IMR-90 (cell line): ENCODE measurements around the gene HCRTR1. TPM values are rescaled to one million over a fixed set of nuclear protein-coding genes. Genes with fewer than 3 reads are reported as not detected.

Experiments used
- ATAC-seq: fragments of 200-7000 bp; cut with Tn5 transposase; 2 replicates; pipeline ENCODE4 v1.9.1; 2020; ENCODE audit warnings: low read depth, mild to moderate bottlenecking, moderate library complexity
- BruUV-seq: library from RNA; stranded (reverse); fragments of 400-500 nt; replicated peaks from 2 replicates; lab custom pipeline; 2021; lab: Mats Ljungman, UMichigan
- CTCF ChIA-PET: fragments of 300-600 bp; formaldehyde crosslinking; extraction: SDS; loops from one replicate; lab custom pipeline; 2021; ENCODE audit warnings: antibody characterized with exemption; lab: Yijun Ruan, JAX
- POLR2A ChIA-PET: fragments of 300-600 bp; sonication (Branson Sonifier 250); formaldehyde crosslinking; loops from one replicate; lab custom pipeline; 2022; ENCODE audit warnings: antibody characterized with exemption; ENCODE audit not compliant: unreplicated experiment; lab: Charles Lee
- DNase-seq: peaks from one replicate; pipeline ENCODE4 v3.0.0; 2013
- H2AFZ ChIP-seq: replicated peaks from 2 replicates; pipeline ENCODE3; 2013; ENCODE audit warnings: low read length, mild to moderate bottlenecking; ENCODE audit not compliant: poor library complexity
- H2AK5ac ChIP-seq: 2 replicates; pipeline ENCODE4 v1.6.1; 2013; ENCODE audit warnings: low read depth, low read length, inconsistent platforms
- H2AK9ac ChIP-seq: replicated peaks from 2 replicates; pipeline ENCODE3; 2013; ENCODE audit warnings: mild to moderate bottlenecking, low read depth, low read length, moderate library complexity; ENCODE audit not compliant: poor library complexity
- H2BK120ac ChIP-seq: 2 replicates; pipeline ENCODE4 v1.6.1; 2013; ENCODE audit warnings: low read depth, low read length, inconsistent platforms
- H2BK15ac ChIP-seq: 3 replicates; pipeline ENCODE4 v1.6.1; 2013; ENCODE audit warnings: low read depth, low read length, inconsistent platforms
- H2BK20ac ChIP-seq: 2 replicates; pipeline ENCODE4 v1.6.1; 2013; ENCODE audit warnings: low read depth, mild to moderate bottlenecking, inconsistent platforms, low read length, moderate library complexity
- H2BK5ac ChIP-seq: 2 replicates; pipeline ENCODE4 v1.6.1; 2013; ENCODE audit warnings: mild to moderate bottlenecking, low read depth, low read length, inconsistent platforms; ENCODE audit not compliant: poor library complexity, severe bottlenecking
- H3K14ac ChIP-seq: replicated peaks from 2 replicates; pipeline ENCODE4 v1.6.1; 2013; ENCODE audit warnings: low read depth, low read length, inconsistent platforms
- H3K18ac ChIP-seq: 2 replicates; pipeline ENCODE4 v1.6.1; 2013; ENCODE audit warnings: low read depth, low read length, control low read depth
- H3K23ac ChIP-seq: 2 replicates; pipeline ENCODE4 v1.6.1; 2013; ENCODE audit warnings: low read depth, low read length, inconsistent platforms
- H3K27ac ChIP-seq: 2 replicates; pipeline ENCODE4 v1.5.1; 2013; ENCODE audit warnings: mild to moderate bottlenecking, control low read depth, low read length; ENCODE audit not compliant: insufficient read depth
- H3K27me3 ChIP-seq: 2 replicates; pipeline ENCODE4 v1.6.1; 2013; ENCODE audit warnings: low read length; ENCODE audit not compliant: control insufficient read depth, insufficient read depth
- H3K36me3 ChIP-seq: 2 replicates; pipeline ENCODE4 v1.6.1; 2013; ENCODE audit warnings: low read length, mixed read lengths; ENCODE audit not compliant: control insufficient read depth, insufficient read depth
- H3K4ac ChIP-seq: 2 replicates; pipeline ENCODE4 v1.6.1; 2013; ENCODE audit warnings: low read depth, low read length, inconsistent platforms
- H3K4me1 ChIP-seq: 2 replicates; pipeline ENCODE4 v1.6.1; 2013; ENCODE audit warnings: low read length, mixed read lengths; ENCODE audit not compliant: control insufficient read depth, insufficient read depth
- H3K4me2 ChIP-seq: 2 replicates; pipeline ENCODE4 v1.6.1; 2013; ENCODE audit warnings: low read depth, mild to moderate bottlenecking, control low read depth, low read length, moderate library complexity
- H3K4me3 ChIP-seq: 2 replicates; pipeline ENCODE4 v1.5.1; 2013; ENCODE audit warnings: low read depth, mild to moderate bottlenecking, control low read depth, low read length, moderate library complexity; ENCODE audit not compliant: insufficient read depth
- H3K56ac ChIP-seq: 2 replicates; pipeline ENCODE4 v1.6.1; 2013; ENCODE audit warnings: low read length, inconsistent platforms; ENCODE audit not compliant: insufficient read depth; ENCODE audit errors: extremely low read depth
- H3K79me1 ChIP-seq, 2 experiments: 2 replicates each; pipeline ENCODE4 v1.6.1; 2013; ENCODE audit warnings: low read length in 2 of 2, inconsistent platforms in 1 of 2, low read depth in 1 of 2
- H3K9ac ChIP-seq: 2 replicates; pipeline ENCODE4 v1.6.1; 2013; ENCODE audit warnings: low read depth, low read length, control low read depth
- H3K9me1 ChIP-seq: 2 replicates; pipeline ENCODE4 v1.6.1; 2013; ENCODE audit warnings: low read length, inconsistent platforms; ENCODE audit not compliant: insufficient read depth
- H3K9me3 ChIP-seq: 2 replicates; pipeline ENCODE4 v1.6.1; 2013; ENCODE audit warnings: low read length; ENCODE audit not compliant: control insufficient read depth, insufficient read depth
- H4K20me1 ChIP-seq: 2 replicates; pipeline ENCODE4 v1.6.1; 2013; ENCODE audit warnings: low read length, inconsistent platforms; ENCODE audit not compliant: insufficient read depth
- H4K5ac ChIP-seq: 2 replicates; pipeline ENCODE4 v1.6.1; 2013; ENCODE audit warnings: mild to moderate bottlenecking, low read depth, low read length, control low read depth
- H4K8ac ChIP-seq, 2 experiments: 2 replicates each; pipeline ENCODE4 v1.6.1; 2013; ENCODE audit warnings: low read depth in 2 of 2, low read length in 2 of 2, control low read depth in 1 of 2, inconsistent platforms in 1 of 2
- H4K91ac ChIP-seq: 2 replicates; pipeline ENCODE4 v1.6.1; 2013; ENCODE audit warnings: low read depth, low read length, inconsistent platforms; ENCODE audit not compliant: insufficient read depth
- BHLHE40 ChIP-seq: fragments of 150-350 bp; IDR thresholded peaks from 2 replicates; pipeline ENCODE4 v1.6.1; 2016; ENCODE audit warnings: mild to moderate bottlenecking, low read depth, low read length
- CEBPB ChIP-seq: IDR thresholded peaks from 2 replicates; pipeline ENCODE4 v1.6.1; 2012; ENCODE audit warnings: low read depth, low read length, improper control_type of control experiment
- CHD1 ChIP-seq: IDR thresholded peaks from 2 replicates; pipeline ENCODE4 v1.6.1; 2012; ENCODE audit warnings: low read depth, low read length, improper control_type of control experiment
- MAZ ChIP-seq: IDR thresholded peaks from 2 replicates; pipeline ENCODE4 v1.6.1; 2012; ENCODE audit warnings: low read depth, mild to moderate bottlenecking, low read length, improper control_type of control experiment, moderate library complexity, borderline replicate concordance
- NFE2L2 ChIP-seq: fragments of 150-350 bp; IDR thresholded peaks from 2 replicates; pipeline ENCODE4 v1.6.1; 2016; ENCODE audit warnings: low read depth, mild to moderate bottlenecking, low read length
- POLR2A ChIP-seq: IDR thresholded peaks from 2 replicates; pipeline ENCODE4 v1.6.1; 2012; ENCODE audit warnings: mild to moderate bottlenecking, low read depth, low read length
- RAD21 ChIP-seq: IDR thresholded peaks from 2 replicates; pipeline ENCODE4 v1.6.1; 2012; ENCODE audit warnings: low read length, improper control_type of control experiment
- RCOR1 ChIP-seq: IDR thresholded peaks from 2 replicates; pipeline ENCODE4 v1.6.1; 2012; ENCODE audit warnings: mild to moderate bottlenecking, low read length, improper control_type of control experiment; ENCODE audit not compliant: insufficient replicate concordance
- RFX5 ChIP-seq: IDR thresholded peaks from 2 replicates; pipeline ENCODE4 v1.8.0; 2012; ENCODE audit warnings: low read depth, mild to moderate bottlenecking, low read length, moderate library complexity
- SMC3 ChIP-seq: fragments of 150-350 bp; IDR thresholded peaks from 2 replicates; pipeline ENCODE4 v1.6.1; 2016; ENCODE audit warnings: low read depth, mild to moderate bottlenecking, antibody characterized with exemption, low read length, moderate library complexity
- WGBS, 2 experiments: methylation state at CpG; one replicate each; pipeline versions ENCODE4 v1.1.5 to v1.1.7; 2013; ENCODE audit warnings: missing lambda C conversion rate in 2 of 2; ENCODE audit not compliant: insufficient read length in 1 of 2; ENCODE audit errors: extremely low coverage in 2 of 2; 5-methylcytosine and 5-hydroxymethylcytosine counted together
- dilution Hi-C: fragments of 300-500 bp; cut with HindIII; formaldehyde crosslinking; loops from one replicate; pipeline ENCODE4 v1.14.3; 2018; ENCODE audit warnings: low sequenced_read_pairs; ENCODE audit not compliant: unreplicated experiment
- in situ Hi-C: fragments of 300-500 bp; cut with MboI; formaldehyde crosslinking; loops from 3 replicates; pipeline ENCODE4 v1.14.3; 2019; ENCODE audit warnings: low sequenced_read_pairs, inconsistent platforms, mixed read lengths
- intact Hi-C: fragments of 100-400 bp; cut with micrococcal nuclease; formaldehyde crosslinking; loops from 2 replicates; pipeline ENCODE4 v1.10.0; 2022
- polyA plus RNA-seq, 3 experiments: library from polyadenylated mRNA; depleted of rRNA; stranded (reverse); fragments of >200 nt; gene quantifications; 2 replicates each; pipeline ENCODE4 v1.2.3, GENCODE V29; 2012; ENCODE audit warnings: low replicate concordance in 1 of 3
- total RNA-seq: library from RNA; depleted of rRNA; stranded (reverse); fragments of >200 nt; gene quantifications from 2 replicates; pipeline ENCODE4 v1.2.3, GENCODE V29; 2012
- TF ChIP-seq, protein P1 (sequence below): conservative IDR thresholded peaks from 2 replicates; pipeline ENCODE4 v1.5.1; 2012; ENCODE audit warnings: mild to moderate bottlenecking, low read depth, low read length, improper control_type of control experiment

The HCRTR1 gene
- total and polyA plus RNA-seq, 2 of the 4 experiments (the other 2 are of a cell fraction): not detected

DNA sequence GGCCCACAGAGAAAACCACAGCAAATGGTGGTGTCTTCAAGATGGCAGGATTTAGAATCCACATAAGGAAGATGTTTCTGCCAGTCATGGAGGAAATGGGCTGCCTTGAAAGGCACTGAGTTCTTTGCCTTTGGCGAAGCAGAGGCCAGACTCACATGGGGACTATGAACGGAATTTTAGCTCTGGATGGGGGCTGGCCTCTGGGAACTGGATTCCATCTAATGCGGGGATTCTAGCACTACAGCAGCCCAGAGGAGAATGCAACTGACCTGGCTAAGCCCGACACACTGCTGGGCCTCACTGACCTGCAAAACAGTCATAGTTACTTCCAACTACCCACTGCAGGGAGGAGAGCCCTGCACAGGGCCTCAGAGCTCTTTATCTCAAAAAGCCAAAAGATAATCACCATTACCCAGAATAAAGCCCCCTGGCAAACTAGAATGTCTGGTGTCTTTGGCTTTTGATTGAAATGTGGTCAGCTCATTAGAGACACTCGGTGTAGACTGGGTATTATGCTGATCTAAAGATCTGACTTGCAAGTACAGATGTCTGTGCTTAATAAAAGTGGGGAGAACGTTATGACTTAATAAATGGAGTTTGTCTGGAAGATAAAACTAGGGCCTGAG is 11.6 kb downstream of the HCRTR1 start:
- H3K36me3 ChIP-seq: peaks cover 38% of the 10 kb centered on the region
- POLR2A ChIA-PET: no interaction called here
- no peak overlapping the region for H2AK5ac ChIP-seq
- no peak overlapping the region for H2BK120ac ChIP-seq
- no peak overlapping the region for H3K14ac ChIP-seq
- no peak overlapping the region for H2BK20ac ChIP-seq
- no peak overlapping the region for H2AK9ac ChIP-seq
- H4K20me1 ChIP-seq: peaks cover 14% of the 10 kb centered on the region; the same call in 1 of the 2 replicates
- DNase-seq: no peak
- dilution Hi-C loops (no loop called here), in situ Hi-C loops (no loop called here), intact Hi-C loops (no loop called here)
- H2BK5ac ChIP-seq: no peak overlapping the region
- H3K79me1 ChIP-seq: peaks cover 9 to 15% of the 10 kb centered on the region in 2 experiments; a peak in 3 of 4 replicates
- WGBS, 2 experiments: 100% methylated on average over 1 of the region's 6 CpGs; no CpG with 5 or more reads in 1 of the 2 experiments
- no peak overlapping the region for H2AFZ ChIP-seq
- no peak overlapping the region for H3K18ac ChIP-seq
- no peak overlapping the region for H4K91ac ChIP-seq
- no peak overlapping the region for H3K9ac ChIP-seq
- ATAC-seq: no peak
- no peak overlapping the region for H4K8ac ChIP-seq
- no peak overlapping the region for H3K56ac ChIP-seq
- H2BK15ac ChIP-seq: no peak overlapping the region
- H3K4me1 ChIP-seq: peaks cover 8% of the 10 kb centered on the region
- CTCF ChIA-PET: interaction anchor here (0.8 kb wide), 1 partner anchor 14 kb away, joined by 3 read pairs; no protein-coding TSS in a partner anchor
- H4K5ac ChIP-seq: no peak overlapping the region
- H3K4me2 ChIP-seq: no peak overlapping the region
- TF ChIP-seq BHLHE40: no peak
- TF ChIP-seq SMC3: no peak
- TF ChIP-seq, protein P1, sequence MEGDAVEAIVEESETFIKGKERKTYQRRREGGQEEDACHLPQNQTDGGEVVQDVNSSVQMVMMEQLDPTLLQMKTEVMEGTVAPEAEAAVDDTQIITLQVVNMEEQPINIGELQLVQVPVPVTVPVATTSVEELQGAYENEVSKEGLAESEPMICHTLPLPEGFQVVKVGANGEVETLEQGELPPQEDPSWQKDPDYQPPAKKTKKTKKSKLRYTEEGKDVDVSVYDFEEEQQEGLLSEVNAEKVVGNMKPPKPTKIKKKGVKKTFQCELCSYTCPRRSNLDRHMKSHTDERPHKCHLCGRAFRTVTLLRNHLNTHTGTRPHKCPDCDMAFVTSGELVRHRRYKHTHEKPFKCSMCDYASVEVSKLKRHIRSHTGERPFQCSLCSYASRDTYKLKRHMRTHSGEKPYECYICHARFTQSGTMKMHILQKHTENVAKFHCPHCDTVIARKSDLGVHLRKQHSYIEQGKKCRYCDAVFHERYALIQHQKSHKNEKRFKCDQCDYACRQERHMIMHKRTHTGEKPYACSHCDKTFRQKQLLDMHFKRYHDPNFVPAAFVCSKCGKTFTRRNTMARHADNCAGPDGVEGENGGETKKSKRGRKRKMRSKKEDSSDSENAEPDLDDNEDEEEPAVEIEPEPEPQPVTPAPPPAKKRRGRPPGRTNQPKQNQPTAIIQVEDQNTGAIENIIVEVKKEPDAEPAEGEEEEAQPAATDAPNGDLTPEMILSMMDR: no peak
- no peak for TF ChIP-seq NFE2L2
- TF ChIP-seq MAZ: no peak
- TF ChIP-seq CHD1: no peak
- no peak for TF ChIP-seq RAD21
- no peak for TF ChIP-seq POLR2A
- no peak for TF ChIP-seq RCOR1
- TF ChIP-seq CEBPB: no peak
- no peak for TF ChIP-seq RFX5
- no peak overlapping the region for H3K23ac ChIP-seq
- peaks cover 13% of the 10 kb centered on the region; the same call in 1 of the 2 replicates for H3K9me1 ChIP-seq
- no peaks in the 10 kb centered on the region for H3K9me3 ChIP-seq
- H3K4ac ChIP-seq: no peak overlapping the region
- H3K27me3 ChIP-seq: no peaks in the 10 kb centered on the region
- no peak overlapping the region for H3K27ac ChIP-seq
- no TSS peak for BruUV-seq
- no peak overlapping the region for H3K4me3 ChIP-seq
